ENCODE measurements around the gene RND3. TPM values are rescaled to one million over a fixed set of nuclear protein-coding genes. Genes with fewer than 3 reads are reported as not detected.

Gene RND3
- total and polyA plus RNA-seq, 2 experiments from 2014 or later: 3.3 to 4.2 TPM

DNA sequence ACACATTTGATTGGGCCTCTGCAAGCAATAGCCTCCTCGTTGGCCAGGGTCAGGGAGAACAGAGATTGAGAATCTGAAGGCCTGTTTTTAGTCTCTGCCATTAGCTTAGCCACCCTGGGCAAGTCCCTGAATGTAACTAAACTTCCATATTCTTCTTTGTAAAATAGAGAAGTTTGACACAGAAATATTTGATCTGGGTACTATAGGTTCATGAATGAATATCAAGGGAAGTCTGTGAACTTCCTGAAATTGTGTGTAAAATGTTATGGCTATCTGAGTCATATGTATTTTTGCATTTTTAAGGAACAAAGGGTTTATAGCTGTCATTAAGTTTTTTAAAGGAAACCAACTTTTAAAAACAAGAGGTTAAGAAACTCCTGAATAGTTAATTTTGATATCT lies 23.2 kb downstream of the RND3 start:
- no peaks in the 10 kb centered on the region for H3K36me3 ChIP-seq
- H3K27ac ChIP-seq: no peak overlapping the region
- no peaks in the 10 kb centered on the region for H3K27me3 ChIP-seq
- no peak overlapping the region for H3K4me3 ChIP-seq
- H3K9me3 ChIP-seq (ENCODE audit: low read depth): no peaks in the 10 kb centered on the region
- no peak for DNase-seq (ENCODE audit: low read depth in 1 of 2, low spot score in 1 of 2)
- H3K4me1 ChIP-seq (ENCODE audit: low read depth): no peaks in the 10 kb centered on the region
- TF ChIP-seq, protein P1, sequence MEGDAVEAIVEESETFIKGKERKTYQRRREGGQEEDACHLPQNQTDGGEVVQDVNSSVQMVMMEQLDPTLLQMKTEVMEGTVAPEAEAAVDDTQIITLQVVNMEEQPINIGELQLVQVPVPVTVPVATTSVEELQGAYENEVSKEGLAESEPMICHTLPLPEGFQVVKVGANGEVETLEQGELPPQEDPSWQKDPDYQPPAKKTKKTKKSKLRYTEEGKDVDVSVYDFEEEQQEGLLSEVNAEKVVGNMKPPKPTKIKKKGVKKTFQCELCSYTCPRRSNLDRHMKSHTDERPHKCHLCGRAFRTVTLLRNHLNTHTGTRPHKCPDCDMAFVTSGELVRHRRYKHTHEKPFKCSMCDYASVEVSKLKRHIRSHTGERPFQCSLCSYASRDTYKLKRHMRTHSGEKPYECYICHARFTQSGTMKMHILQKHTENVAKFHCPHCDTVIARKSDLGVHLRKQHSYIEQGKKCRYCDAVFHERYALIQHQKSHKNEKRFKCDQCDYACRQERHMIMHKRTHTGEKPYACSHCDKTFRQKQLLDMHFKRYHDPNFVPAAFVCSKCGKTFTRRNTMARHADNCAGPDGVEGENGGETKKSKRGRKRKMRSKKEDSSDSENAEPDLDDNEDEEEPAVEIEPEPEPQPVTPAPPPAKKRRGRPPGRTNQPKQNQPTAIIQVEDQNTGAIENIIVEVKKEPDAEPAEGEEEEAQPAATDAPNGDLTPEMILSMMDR (IDR thresholded peaks at IDR 0.05; ENCODE audit: low read depth, low read length): no peak

DNA sequence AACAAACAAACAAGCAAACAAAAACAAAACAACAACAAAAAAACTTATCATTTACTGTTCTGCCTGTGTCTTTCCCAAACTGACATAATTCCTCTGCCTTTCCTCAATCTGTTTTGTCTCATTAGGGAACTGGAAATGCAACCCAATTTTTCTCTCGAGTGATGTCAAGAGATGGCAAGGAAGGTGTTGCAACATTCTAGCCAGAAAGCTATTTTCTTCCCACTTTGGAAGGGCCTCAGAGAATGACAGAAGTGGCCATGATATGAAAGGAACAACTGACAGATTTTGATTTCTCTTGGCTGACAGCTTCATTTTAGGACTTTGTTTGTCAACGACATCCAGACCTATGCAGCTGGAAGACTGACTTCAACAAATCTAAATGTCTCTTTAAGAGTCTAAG lies 24.7 kb downstream of the RND3 start:
- H3K27me3 ChIP-seq: no peaks in the 10 kb centered on the region
- no peak for DNase-seq (ENCODE audit: low read depth in 1 of 2, low spot score in 1 of 2)
- H3K4me1 ChIP-seq (ENCODE audit: low read depth): no peaks in the 10 kb centered on the region
- H3K4me3 ChIP-seq: no peak overlapping the region
- TF ChIP-seq, protein P1 (IDR thresholded peaks at IDR 0.05; ENCODE audit: low read depth, low read length): no peak
- no peaks in the 10 kb centered on the region for H3K9me3 ChIP-seq (ENCODE audit: low read depth)
- no peaks in the 10 kb centered on the region for H3K36me3 ChIP-seq
- H3K27ac ChIP-seq: no peak overlapping the region

DNA sequence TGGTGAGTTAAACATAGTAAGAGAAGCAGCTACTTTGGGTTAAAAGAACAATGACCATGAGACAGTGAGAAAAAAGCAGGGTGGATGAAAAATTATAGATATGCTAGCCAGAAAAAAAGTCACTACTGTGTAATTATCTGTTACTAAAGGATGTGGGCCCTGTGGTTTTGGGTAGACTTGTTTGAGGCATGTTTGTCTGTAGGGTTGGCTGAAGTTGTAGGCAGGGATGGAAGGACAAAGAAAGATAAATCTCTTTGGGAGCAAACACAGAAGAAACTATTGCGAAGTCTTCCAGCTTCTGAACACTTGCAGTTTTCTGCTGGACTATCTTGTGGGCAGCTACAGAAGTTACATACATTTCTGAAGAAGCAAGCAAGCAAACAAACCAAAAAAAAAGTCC lies 28.2 kb downstream of the RND3 start:
- no peak overlapping the region for H3K27ac ChIP-seq
- TF ChIP-seq, protein P1 (IDR thresholded peaks at IDR 0.05; ENCODE audit: low read depth, low read length): no peak
- H3K27me3 ChIP-seq: no peaks in the 10 kb centered on the region
- peak in 1 of 2 donors; percentile 69 for DNase-seq (ENCODE audit: low read depth in 1 of 2, low spot score in 1 of 2)
- H3K4me3 ChIP-seq: no peak overlapping the region
- no peaks in the 10 kb centered on the region for H3K36me3 ChIP-seq
- no peaks in the 10 kb centered on the region for H3K9me3 ChIP-seq (ENCODE audit: low read depth)
- H3K4me1 ChIP-seq (ENCODE audit: low read depth): no peaks in the 10 kb centered on the region

DNA sequence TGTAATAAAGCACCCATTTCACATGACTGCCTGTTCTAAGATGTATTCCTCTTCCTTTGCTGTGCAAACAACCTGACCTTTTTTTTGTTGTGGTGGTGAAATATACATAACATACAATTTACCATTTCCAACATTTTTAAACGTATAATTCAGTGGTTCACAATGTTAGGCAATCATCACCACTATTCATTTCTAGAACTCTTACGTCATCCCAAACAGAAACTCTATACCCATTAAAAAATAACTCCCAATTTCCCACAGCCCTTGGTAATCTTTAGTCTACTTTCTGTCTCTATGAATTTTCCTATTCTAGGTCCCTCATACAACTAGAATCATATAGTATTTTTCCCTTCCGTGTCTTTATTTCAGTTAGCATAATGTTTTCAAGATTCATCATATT lies 36.7 kb downstream of the RND3 start:
- Histone ChIP-seq H3K4me3 (no peak overlapping the region), H3K27ac (no peak overlapping the region), H3K9me3 (ENCODE audit: low read depth) (no peaks in the 10 kb centered on the region), H3K36me3 (no peaks in the 10 kb centered on the region), H3K4me1 (ENCODE audit: low read depth) (peaks cover 2% of the 10 kb centered on the region), H3K27me3 (no peaks in the 10 kb centered on the region)
- DNase-seq (ENCODE audit: low read depth in 1 of 2, low spot score in 1 of 2): no peak
- TF ChIP-seq, protein P1 (IDR thresholded peaks at IDR 0.05; ENCODE audit: low read depth, low read length): no peak

DNA sequence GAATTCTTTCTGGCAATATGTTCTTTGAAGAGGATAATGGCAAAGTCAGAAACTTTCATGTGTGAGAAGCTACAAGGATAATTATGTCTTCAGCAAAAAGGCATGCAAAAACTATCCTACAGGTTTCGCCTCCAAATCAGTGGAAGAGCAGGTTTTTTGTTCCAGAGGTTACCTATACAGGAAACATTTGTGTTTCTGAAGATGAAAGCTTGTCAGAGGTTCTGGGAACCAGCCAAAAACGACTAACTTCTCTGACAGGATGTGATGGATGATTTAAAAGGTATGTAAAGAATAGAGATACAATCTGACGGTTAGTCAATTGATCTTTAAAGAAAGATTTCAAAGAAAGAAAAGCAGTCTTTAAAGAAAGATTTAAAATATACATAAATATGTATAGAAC lies 37.6 kb downstream of the RND3 start:
- H3K27ac ChIP-seq: no peak overlapping the region
- no peak for DNase-seq (ENCODE audit: low read depth in 1 of 2, low spot score in 1 of 2)
- H3K36me3 ChIP-seq: no peaks in the 10 kb centered on the region
- no peak overlapping the region for H3K4me3 ChIP-seq
- H3K27me3 ChIP-seq: no peaks in the 10 kb centered on the region
- no peaks in the 10 kb centered on the region for H3K9me3 ChIP-seq (ENCODE audit: low read depth)
- H3K4me1 ChIP-seq (ENCODE audit: low read depth): peaks cover 2% of the 10 kb centered on the region
- TF ChIP-seq, protein P1 (IDR thresholded peaks at IDR 0.05; ENCODE audit: low read depth, low read length): no peak

DNA sequence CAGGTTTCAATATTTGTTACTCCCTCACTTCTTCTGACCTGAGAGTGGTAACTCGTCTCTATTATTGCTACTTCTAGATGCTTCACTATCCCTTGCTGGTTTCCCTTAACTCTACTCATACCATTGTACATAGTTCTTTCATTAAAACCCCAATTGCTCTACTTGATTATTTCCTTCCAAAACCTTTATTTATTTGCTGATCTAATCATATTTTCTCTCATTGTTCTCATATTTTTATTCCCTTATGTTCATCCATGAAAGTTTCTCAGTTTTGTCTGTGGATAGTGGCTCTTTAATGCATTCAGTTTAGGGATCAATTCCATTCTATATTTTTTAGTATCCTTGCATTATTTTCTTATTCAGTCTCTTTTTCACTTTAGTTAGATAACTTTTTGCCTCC lies 42.1 kb downstream of the RND3 start:
- Histone ChIP-seq H3K27ac (no peak overlapping the region), H3K9me3 (ENCODE audit: low read depth) (no peaks in the 10 kb centered on the region), H3K36me3 (no peaks in the 10 kb centered on the region), H3K4me1 (ENCODE audit: low read depth) (peaks cover 2% of the 10 kb centered on the region), H3K27me3 (no peaks in the 10 kb centered on the region), H3K4me3 (no peak overlapping the region)
- TF ChIP-seq, protein P1 (IDR thresholded peaks at IDR 0.05; ENCODE audit: low read depth, low read length): no peak
- no peak for DNase-seq (ENCODE audit: low read depth in 1 of 2, low spot score in 1 of 2)

Data from cardiac muscle cell (in vitro differentiated cells and primary cell).